Measurements from ENCODE around the gene CCDC148.

CCDC148 gene

DNA sequence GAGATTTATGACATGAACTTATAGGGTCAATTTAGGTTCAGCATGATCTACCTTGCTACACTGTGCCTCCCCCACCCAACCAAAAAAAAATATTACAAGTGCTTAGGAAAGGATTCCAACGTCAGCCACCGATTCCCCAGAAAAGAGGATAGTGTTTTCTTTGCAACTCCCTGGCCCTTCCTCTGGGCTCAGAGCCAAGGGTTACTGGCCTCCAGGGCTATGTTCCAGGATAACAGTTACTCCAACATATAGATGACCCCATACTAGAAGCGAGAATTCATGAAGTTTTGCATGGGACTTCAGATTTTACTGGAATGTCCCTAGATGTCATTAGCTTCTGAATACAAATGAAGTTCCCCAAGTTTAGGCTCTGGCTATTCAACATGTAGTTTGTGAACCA is 182.8 kb downstream of the CCDC148 start:
- Histone ChIP-seq H3K27me3 (no peaks in the 10 kb centered on the region), H3K9me3 (no peaks in the 10 kb centered on the region), H3K4me1 (ENCODE audit: control insufficient read depth in 1 of 2, insufficient read depth in 1 of 2, low read depth in 1 of 2, low read length in 1 of 2) (no peaks in the 10 kb centered on the region), H3K36me3 (no peaks in the 10 kb centered on the region), H3K27ac (no peak overlapping the region), H3K4me3 (ENCODE audit: low read depth in 1 of 2, low read length in 1 of 2) (no peak overlapping the region)
- no peak for TF ChIP-seq CTCF (IDR thresholded peaks at IDR 0.05)

- Histone ChIP-seq H3K4me1 (ENCODE audit: control insufficient read depth in 1 of 2, insufficient read depth in 1 of 2, low read depth in 1 of 2, low read length in 1 of 2) (no peaks in the 10 kb centered on the region), H3K4me3 (ENCODE audit: low read depth in 1 of 2, low read length in 1 of 2) (no peak overlapping the region), H3K27ac (no peak overlapping the region), H3K9me3 (no peaks in the 10 kb centered on the region), H3K27me3 (no peaks in the 10 kb centered on the region), H3K36me3 (no peaks in the 10 kb centered on the region)
- no peak for TF ChIP-seq CTCF (IDR thresholded peaks at IDR 0.05)
Observed at GRCh38 chr2:158270536-158270935, 186.0 kb downstream of the CCDC148 start.

DNA sequence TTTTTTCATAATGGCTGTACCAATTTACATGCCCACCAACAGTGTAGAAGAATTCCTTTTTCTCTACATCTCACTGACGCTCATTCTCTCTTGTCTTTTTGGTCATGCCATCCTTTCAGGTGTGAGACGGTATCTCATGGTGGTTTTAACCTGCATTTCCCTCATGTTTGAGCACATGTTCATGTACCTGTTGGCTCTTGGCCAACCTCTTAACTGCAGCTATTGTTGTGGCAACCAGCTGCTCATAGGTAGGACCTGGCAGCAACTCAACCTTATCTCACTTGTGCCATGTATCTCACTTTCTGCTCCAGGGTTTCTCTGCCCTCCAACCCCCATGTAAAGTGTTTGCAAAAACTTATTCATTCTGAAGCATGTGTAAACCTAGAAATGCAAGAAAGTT is 187.4 kb downstream of the CCDC148 start:
- Histone ChIP-seq H3K27me3 (no peaks in the 10 kb centered on the region), H3K36me3 (no peaks in the 10 kb centered on the region), H3K27ac (no peak overlapping the region), H3K4me3 (ENCODE audit: low read depth in 1 of 2, low read length in 1 of 2) (no peak overlapping the region), H3K9me3 (no peaks in the 10 kb centered on the region), H3K4me1 (ENCODE audit: control insufficient read depth in 1 of 2, insufficient read depth in 1 of 2, low read depth in 1 of 2, low read length in 1 of 2) (no peaks in the 10 kb centered on the region)
- no peak for TF ChIP-seq CTCF (IDR thresholded peaks at IDR 0.05)

DNA sequence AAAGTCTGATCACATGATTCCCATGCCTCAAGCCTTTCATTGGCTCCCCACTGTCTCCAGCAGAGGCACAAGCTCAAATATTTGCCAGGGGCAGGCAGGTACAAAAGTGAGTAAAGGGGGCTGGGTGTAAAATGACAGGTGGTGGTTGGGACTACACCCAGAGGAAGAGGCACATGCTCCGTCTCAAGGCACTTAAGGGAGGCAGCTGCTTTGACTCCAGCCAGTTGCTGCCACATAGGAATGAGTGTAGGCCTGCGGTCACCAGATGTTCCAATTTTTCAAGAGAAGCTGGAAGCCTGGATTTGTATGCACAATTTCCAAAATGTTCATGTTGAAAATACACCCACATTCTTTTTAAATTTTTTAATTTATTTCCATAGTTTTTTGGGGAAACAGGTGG is 190.4 kb downstream of the CCDC148 start:
- H3K27me3 ChIP-seq, result no peaks in the 10 kb centered on the region
- no peak overlapping the region for H3K4me3 ChIP-seq (ENCODE audit: low read depth in 1 of 2, low read length in 1 of 2)
- no peaks in the 10 kb centered on the region for H3K9me3 ChIP-seq
- no peak for TF ChIP-seq CTCF (IDR thresholded peaks at IDR 0.05)
- H3K4me1 ChIP-seq (ENCODE audit: control insufficient read depth in 1 of 2, insufficient read depth in 1 of 2, low read depth in 1 of 2, low read length in 1 of 2), result no peaks in the 10 kb centered on the region
- H3K27ac ChIP-seq, result no peak overlapping the region
- no peaks in the 10 kb centered on the region for H3K36me3 ChIP-seq

DNA sequence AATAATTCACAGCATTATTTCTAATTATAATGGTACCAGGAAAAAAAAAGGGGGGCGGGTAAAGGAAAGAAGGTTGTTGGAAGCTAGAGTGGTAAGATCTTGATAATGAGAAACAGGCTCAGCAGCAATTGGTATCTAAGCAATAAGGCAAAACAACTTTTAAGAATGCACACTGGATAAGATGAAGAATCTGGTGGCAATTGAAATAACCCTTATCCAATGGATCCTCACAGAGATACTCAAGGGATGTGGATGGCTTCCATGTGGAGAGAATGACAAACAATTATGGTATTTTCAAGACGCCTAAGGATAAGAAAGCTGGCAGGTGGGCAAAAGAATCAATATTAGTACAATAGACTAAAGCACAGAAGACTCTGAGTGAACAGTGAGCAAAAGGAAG is 201.3 kb downstream of the CCDC148 start:
- H3K27me3 ChIP-seq, result no peaks in the 10 kb centered on the region
- no peaks in the 10 kb centered on the region for H3K9me3 ChIP-seq
- H3K4me1 ChIP-seq (ENCODE audit: control insufficient read depth in 1 of 2, insufficient read depth in 1 of 2, low read depth in 1 of 2, low read length in 1 of 2), result no peaks in the 10 kb centered on the region
- no peaks in the 10 kb centered on the region for H3K36me3 ChIP-seq
- no peak overlapping the region for H3K4me3 ChIP-seq (ENCODE audit: low read depth in 1 of 2, low read length in 1 of 2)
- TF ChIP-seq CTCF (IDR thresholded peaks at IDR 0.05), result no peak
- no peak overlapping the region for H3K27ac ChIP-seq

DNA sequence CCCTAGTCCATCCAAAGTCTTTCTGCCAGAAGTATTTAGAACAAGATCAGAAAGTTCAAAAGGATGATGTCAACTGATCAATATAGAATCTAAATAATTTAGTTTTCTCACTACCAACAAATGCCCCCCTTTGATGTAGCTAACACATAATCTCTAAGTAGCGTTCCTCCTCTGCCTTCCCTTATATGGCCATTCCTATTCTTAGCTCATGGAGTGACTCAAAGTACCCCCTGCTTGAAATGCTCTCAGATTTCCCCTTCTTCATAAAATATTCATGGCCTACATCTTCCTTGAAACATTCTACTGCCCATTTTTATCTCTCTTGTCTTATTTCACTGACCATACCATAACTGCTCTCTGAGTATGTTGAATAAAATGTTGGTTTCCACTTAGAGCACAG is 203.4 kb downstream of the CCDC148 start:
- TF ChIP-seq CTCF (IDR thresholded peaks at IDR 0.05), result no peak
- Histone ChIP-seq H3K27ac (no peak overlapping the region), H3K4me1 (ENCODE audit: control insufficient read depth in 1 of 2, insufficient read depth in 1 of 2, low read depth in 1 of 2, low read length in 1 of 2) (no peaks in the 10 kb centered on the region), H3K36me3 (no peaks in the 10 kb centered on the region), H3K9me3 (no peaks in the 10 kb centered on the region), H3K27me3 (no peaks in the 10 kb centered on the region), H3K4me3 (ENCODE audit: low read depth in 1 of 2, low read length in 1 of 2) (no peak overlapping the region)
